HG02938 (cell line): ENCODE data around the gene PTPRN2.
A peak's percentile ranks its signal among the peaks of the same experiment; 100 is the strongest.

Experiments used
- ATAC-seq: cut with Tn5 transposase; IDR thresholded peaks from one replicate; pipeline ENCODE4 v1.9.1; 2021; ENCODE audit warnings: mild to moderate bottlenecking, moderate library complexity; ENCODE audit not compliant: unreplicated experiment

PTPRN2 gene

DNA sequence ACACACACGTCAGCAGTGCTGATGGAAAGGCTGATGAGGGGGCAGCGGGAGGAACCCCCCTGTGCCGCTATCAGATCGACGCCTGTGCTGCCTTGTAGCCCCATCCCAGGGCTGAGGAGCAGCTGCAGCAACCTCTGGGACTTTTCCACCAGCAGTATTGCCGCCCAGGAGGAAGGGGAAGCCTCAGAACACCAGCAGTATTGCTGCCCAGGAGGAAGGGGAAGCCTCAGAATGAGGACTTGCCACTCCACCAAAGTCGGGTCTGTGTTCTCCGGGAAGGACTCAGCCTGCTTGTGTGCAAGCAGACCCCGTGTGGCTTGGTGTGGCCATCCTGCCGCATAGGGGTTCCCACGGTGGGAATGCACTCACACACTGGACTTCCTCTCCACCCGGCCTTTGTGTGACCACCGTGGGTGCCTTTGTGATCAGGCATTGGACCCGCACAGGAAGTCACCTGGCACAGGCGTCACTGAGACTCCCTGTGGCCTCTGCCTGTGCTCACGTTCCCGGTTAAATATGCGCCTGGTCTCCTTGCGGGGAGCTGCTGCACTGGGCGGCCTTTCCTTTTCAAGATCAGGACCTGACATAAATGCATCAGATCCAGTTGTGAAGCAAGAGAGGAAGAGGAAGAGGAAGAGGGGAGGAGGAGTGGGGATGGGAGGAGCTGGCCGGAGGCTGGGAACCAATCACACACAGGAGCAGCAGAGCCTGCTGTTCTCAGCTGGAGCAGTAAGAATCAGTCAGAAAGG, 1002.3 kb downstream of the PTPRN2 start:
- ATAC-seq: no peak

GRCh38 chr7:157584420-157584819, 1003.2 kb downstream of the PTPRN2 start:
- no peak for ATAC-seq

GRCh38 chr7:157581740-157582139, 1005.9 kb downstream of the PTPRN2 start:
- no peak for ATAC-seq

DNA sequence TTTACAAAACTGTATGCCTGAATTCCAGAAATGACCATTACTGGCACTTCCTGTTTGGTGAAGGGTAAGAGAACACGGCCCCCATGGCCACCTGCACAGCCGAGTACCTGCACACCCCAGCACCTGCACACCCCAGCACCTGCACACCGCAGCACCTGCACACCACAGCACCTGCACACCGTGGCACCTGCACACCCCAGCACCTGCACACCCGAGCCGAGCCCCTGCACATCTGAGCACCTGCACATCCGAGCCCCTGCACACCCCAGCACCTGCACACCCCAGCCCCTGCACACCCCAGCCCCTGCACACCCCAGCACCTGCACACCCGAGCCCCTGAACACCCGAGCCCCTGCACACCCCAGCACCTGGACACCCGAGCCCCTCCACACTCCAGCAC, 1007.3 kb downstream of the PTPRN2 start:
- ATAC-seq: no peak

DNA sequence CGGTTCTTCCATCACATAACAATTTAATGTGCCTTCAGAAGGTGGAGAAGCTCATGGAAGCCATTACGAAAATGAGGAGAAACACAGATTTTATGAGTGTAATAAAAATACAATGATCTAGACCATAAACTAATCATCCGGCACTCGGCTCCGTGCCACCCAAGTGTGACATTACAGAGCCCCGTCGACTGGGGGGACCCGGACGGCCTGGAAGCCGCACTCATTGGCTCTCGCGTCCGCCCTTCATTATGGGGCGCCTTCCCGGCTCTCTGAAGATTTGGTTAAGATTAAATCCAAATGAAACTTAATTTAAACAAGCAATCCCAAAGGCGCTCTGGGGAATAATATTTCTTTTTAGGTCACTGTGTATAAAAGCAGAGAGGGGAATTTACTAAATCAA, 1008.2 kb downstream of the PTPRN2 start:
- ATAC-seq: no peak

- ATAC-seq: no peak
Observed at GRCh38 chr7:157577796-157578339, 1009.8 kb downstream of the PTPRN2 start.

DNA sequence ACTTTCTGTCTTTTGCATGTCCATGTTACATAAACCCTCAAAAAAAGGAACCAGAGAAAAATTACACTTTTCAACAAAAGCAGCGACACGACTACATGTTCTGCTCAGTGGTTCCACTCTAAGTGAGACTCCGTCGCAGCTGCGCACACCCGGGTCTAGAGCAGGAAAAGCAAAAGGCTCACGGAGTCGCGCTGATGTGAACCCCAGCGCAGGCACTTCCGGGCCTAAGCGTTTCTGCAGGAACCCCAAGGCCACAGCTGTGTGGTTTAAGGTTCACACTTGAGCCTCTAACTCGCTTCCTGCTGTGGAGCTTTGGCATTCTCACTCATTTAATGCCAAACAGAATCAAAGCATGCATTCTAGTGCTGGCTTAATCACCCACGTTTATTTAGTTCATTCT, 1010.6 kb downstream of the PTPRN2 start:
- ATAC-seq: no peak

DNA sequence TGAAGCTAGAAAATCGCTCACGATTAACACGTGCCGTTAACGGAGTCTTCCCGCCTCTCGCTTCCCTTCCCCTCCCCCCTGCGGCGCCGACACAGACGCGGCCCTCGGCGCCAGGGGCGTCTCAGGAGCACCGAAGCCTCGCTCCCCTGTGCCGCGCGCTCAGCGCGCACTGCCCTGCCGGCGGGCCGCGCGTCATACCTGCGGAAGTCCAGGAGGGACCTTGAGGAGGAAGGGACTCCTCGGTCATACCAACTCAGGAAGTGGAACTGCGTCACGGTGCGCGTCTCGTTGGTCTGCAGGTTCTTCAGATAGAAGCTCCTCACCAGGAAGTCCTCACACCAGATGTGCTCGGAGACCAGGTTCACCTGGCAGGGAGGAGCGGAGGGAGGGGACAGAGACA, 1011.2 kb downstream of the PTPRN2 start:
- ATAC-seq: no peak

GRCh38 chr7:157575777-157576176, 1011.8 kb downstream of the PTPRN2 start:
- no peak for ATAC-seq

GRCh38 chr7:157574914-157575586, 1012.6 kb downstream of the PTPRN2 start:
- no peak for ATAC-seq

DNA sequence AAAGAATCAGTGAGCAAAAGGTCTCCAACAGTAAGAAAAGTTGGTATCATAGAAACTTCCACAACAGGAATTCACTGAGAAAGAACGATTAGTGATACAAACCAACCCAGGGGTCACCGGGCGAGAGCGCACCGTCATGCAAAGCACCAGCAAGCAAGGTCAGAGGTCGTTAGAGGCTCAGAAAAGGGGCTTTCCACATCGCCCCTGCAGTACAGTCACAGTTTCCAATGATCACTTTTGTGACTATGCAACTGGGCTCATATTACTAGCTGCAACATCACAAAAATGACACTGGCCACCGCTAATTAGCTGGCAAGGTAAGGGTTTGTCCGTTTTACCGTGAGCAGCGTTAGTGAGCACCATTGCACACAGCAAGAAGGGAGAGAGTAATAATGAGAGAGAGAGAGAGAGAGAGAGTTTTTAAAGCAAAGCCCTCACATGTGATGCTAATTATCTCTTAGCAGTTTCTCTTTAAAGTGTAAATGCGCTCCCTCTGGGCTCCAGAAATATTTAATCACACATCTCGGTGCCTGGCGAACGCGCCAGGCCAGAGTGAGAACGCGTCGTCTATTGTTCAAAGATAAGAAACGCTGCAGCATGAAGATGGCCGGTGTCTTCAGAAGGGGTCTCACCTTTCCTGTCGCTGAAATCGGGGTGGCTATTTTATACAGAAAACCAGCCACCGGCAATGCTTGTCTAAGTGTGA, 1013.4 kb downstream of the PTPRN2 start:
- no peak for ATAC-seq

GRCh38 chr7:157573244-157573643, 1014.4 kb downstream of the PTPRN2 start:
- ATAC-seq: no peak

GRCh38 chr7:157572622-157573021, 1015.0 kb downstream of the PTPRN2 start:
- ATAC-seq: no peak

DNA sequence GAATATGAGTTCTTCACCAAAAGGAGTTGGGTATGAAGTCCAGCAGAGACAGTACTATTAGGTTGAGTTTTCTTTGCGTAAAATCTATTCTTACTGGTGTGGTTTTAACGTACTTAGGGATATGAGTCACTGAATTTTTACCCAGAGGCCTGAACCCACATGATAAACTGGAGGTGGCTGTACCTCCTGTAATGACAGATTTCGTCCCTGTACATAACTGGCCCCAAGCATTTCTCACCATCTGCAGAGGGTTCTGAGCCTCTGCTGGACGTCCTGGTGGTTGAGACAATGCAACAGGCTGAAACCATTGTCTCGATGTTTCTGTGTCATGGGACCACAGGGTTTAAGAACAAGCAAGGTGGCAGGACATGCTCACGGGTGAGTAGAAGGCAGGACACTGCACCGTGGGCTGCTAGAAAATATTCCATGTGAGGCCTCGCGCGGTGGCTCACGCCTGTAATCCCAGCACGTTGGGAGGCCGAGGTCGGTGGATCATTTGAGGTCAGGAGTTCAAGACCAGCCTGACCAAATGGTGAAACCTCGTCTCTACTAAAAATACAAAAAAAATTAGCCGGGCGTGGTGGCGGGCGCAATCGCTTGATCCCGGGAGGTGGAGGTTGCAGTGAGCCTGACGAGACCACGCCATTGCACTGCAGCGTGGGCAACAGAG, 1017.0 kb downstream of the PTPRN2 start:
- ATAC-seq: no peak

DNA sequence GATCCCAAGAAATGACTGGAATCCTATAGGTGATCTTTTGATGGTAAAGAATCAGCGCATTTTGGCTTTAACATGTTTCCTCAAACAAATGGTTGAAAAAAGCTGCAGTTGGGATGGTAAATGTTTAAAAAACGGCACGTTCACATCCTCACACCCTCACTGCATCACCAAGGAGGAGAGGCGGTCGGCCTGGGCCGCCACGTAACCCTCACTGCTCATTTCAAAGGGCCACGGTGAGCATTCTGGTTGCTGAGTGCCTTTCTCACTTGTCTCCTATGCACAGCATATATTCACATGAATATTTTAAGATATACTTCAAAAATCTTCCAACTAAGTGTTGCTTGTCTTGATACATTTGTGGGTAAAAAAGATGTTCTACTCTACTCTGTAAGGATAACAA, 1017.7 kb downstream of the PTPRN2 start:
- ATAC-seq: no peak

- peak; percentile 82 for ATAC-seq
Observed at GRCh38 chr7:157568770-157569584, 1018.6 kb downstream of the PTPRN2 start.

DNA sequence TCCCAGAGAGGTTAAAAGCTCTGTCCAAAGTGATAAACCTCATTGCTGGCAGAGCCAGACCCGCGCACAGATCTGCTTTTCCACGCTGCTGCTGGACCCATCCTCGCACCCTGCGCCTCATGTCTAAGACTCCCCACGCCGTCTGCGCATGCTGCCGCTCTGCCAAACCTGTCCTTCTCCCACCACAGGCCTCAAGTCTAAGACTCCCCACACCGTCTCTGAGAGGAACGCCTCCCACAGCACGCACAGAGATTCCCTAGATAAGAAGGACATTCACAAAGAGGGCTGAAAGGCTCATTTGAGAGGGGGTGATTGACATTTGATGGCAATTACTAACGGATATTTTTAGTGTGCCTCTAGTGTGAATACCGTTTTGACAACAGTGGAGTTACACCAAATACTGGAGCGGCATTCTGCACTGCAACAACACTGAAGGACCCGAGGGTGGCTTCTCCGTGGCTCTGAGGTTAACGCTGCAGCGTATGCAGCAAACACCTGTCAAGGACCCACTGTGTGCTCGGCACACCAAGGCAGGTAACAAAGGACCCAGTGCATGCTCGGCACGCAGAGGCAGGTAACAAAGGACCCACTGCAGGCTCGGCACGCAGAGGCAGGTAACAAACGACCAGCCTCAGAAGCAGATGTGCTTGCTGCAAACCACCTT, 1019.4 kb downstream of the PTPRN2 start:
- ATAC-seq: no peak

GRCh38 chr7:157567666-157568065, 1020.0 kb downstream of the PTPRN2 start:
- ATAC-seq: no peak

GRCh38 chr7:157566631-157567006, 1021.0 kb downstream of the PTPRN2 start:
- no peak for ATAC-seq
